NT2/D1 (cell line): ENCODE results near the gene UQCR11.

Source experiments
- YY1 ChIP-seq: IDR thresholded peaks from 2 replicates; pipeline ENCODE4 v1.6.1; 2011; ENCODE audit not compliant: insufficient read length, insufficient read depth
- ZNF274 ChIP-seq: IDR thresholded peaks from 2 replicates; pipeline ENCODE4 v1.6.1; 2011; ENCODE audit warnings: mild to moderate bottlenecking, low read depth, low read length

DNA sequence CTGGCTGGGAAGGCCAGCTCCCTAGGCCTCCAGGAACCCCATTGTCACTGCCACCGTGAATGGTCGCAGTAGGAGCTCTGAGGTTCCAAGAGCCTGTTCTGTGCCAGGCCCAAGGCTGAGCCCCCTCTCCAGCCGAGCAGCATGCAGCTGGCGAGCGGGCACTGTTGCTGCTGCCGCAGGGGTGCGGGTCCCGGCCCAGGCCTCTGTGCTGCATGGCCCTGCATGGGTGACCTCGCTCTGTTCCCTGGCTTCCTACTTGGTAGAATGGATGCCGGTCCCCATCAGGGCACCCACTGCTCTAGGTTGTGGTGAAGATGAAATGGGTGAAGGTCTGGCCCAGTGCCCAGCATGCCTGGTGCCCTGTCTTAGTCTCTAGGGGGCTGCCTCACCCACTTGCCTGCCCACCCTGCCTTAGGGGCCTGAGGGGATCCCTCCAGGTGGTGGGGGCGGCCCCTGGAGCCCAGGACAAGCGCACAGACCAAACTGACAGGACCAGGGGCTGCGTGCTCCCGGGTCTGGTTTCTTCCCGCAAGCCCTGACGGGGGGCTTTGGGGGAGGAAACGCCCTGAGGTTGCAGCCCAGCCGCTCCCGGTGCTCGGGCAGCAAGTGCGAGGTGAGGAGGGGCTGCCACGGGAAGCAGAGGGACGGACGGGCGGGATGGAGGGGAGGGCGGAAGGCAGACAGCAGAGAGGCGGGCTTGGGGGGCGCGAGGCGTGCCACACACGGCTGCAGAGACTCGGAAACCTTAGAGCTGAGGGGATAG is 8.7 kb upstream of the UQCR11 start:
- TF ChIP-seq ZNF274 (no peak), YY1 (no peak)
